Measurements from ENCODE around the gene PRDM16. TPM values are rescaled to one million over a fixed set of nuclear protein-coding genes. Genes with fewer than 3 reads are reported as not detected.

PRDM16 gene
- total and polyA plus RNA-seq, 2 experiments from 2014 or later: 41.8 to 55.8 TPM

- no peak overlapping the region for H3K4me3 ChIP-seq
- no peak for DNase-seq (ENCODE audit: low read depth in 1 of 2, low spot score in 1 of 2)
- H3K27ac ChIP-seq: no peak overlapping the region
- H3K4me1 ChIP-seq (ENCODE audit: low read depth): no peaks in the 10 kb centered on the region
- TF ChIP-seq, protein P1, sequence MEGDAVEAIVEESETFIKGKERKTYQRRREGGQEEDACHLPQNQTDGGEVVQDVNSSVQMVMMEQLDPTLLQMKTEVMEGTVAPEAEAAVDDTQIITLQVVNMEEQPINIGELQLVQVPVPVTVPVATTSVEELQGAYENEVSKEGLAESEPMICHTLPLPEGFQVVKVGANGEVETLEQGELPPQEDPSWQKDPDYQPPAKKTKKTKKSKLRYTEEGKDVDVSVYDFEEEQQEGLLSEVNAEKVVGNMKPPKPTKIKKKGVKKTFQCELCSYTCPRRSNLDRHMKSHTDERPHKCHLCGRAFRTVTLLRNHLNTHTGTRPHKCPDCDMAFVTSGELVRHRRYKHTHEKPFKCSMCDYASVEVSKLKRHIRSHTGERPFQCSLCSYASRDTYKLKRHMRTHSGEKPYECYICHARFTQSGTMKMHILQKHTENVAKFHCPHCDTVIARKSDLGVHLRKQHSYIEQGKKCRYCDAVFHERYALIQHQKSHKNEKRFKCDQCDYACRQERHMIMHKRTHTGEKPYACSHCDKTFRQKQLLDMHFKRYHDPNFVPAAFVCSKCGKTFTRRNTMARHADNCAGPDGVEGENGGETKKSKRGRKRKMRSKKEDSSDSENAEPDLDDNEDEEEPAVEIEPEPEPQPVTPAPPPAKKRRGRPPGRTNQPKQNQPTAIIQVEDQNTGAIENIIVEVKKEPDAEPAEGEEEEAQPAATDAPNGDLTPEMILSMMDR (IDR thresholded peaks at IDR 0.05; ENCODE audit: low read depth, low read length): no peak
- no peaks in the 10 kb centered on the region for H3K27me3 ChIP-seq
- peaks cover 3% of the 10 kb centered on the region for H3K36me3 ChIP-seq
- no peaks in the 10 kb centered on the region for H3K9me3 ChIP-seq (ENCODE audit: low read depth)
Observed at GRCh38 chr1:3412376-3412775, 343.4 kb downstream of the PRDM16 start.

DNA sequence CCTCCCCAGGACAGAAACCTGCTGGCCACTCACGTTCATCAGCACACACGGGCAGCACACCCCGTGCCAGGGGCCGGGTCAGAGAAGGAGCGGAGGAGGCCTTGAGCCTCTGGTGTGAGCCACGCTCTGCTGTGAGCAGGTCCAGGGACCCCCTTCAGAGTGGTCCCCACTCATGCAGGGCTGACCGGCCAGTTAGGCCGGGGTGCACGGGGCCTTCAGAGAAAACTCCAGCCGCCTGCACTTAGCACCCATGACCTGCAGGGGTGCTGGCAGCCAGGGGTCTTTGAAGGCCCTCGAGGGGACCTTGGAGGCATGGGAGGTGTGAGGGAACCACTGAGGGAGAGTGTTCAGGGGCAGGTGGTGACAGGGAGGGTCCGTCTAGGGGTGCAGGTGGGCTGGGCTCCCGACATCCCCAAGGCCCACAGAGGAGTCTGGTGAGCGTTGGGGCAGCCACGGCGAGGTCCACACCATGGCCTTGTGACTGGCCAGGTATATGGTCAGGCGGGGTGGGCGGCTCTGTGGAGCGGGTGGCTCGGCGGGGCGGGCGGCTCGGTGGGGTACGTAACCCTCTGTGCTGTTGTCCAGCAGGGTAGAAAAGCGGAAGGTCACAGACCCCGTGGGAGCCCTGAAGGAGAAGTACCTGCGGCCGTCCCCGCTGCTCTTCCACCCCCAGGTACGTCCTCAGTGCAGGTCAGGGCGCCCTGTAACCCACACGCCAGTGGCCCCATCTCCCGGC is 345.1 kb downstream of the PRDM16 start:
- Histone ChIP-seq H3K9me3 (ENCODE audit: low read depth) (no peaks in the 10 kb centered on the region), H3K4me3 (no peak overlapping the region), H3K4me1 (ENCODE audit: low read depth) (no peaks in the 10 kb centered on the region), H3K27ac (no peak overlapping the region), H3K27me3 (no peaks in the 10 kb centered on the region), H3K36me3 (peaks cover 14% of the 10 kb centered on the region)
- TF ChIP-seq, protein P1 (IDR thresholded peaks at IDR 0.05; ENCODE audit: low read depth, low read length): no peak
- no peak for DNase-seq (ENCODE audit: low read depth in 1 of 2, low spot score in 1 of 2)

- Histone ChIP-seq H3K4me1 (ENCODE audit: low read depth) (no peaks in the 10 kb centered on the region), H3K36me3 (peaks cover 18% of the 10 kb centered on the region), H3K9me3 (ENCODE audit: low read depth) (no peaks in the 10 kb centered on the region), H3K4me3 (no peak overlapping the region), H3K27ac (no peak overlapping the region), H3K27me3 (no peaks in the 10 kb centered on the region)
- TF ChIP-seq, protein P1 (IDR thresholded peaks at IDR 0.05; ENCODE audit: low read depth, low read length): no peak
- no peak for DNase-seq (ENCODE audit: low read depth in 1 of 2, low spot score in 1 of 2)
Observed at GRCh38 chr1:3415260-3416090, 346.5 kb downstream of the PRDM16 start.

DNA sequence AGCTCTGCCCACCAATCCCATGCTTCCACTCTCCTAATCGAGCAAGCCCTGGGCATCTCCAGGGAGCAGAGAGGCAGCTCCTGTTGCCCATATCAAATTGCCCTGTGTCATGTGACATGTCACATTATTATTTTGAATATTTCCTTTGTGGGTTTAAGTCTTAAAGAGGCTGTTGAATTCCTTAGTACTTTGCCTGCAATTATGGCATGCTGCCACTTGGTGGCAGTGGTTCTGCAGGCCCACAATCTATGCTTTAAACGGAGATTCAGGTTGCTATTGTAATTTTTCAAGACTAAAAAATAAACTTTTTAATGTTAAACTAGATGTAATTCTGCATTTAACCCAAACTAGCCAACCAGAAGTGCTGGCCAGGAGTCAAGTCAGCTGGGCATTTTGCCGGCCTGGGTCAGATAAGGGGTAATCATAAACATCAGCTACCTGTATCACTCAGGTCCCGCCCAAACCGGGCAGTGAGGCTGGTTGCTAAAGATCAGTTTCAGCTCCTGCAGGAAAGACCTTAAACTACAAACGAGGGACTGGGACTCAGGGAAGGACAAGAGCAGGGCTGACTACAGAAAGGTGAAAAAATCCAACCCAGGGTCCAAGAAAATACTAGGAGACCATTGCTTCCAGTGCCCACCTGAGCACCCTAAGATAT is 348.2 kb downstream of the PRDM16 start:
- Histone ChIP-seq H3K4me1 (ENCODE audit: low read depth) (no peaks in the 10 kb centered on the region), H3K27ac (no peak overlapping the region), H3K4me3 (no peak overlapping the region), H3K9me3 (ENCODE audit: low read depth) (no peaks in the 10 kb centered on the region), H3K27me3 (no peaks in the 10 kb centered on the region), H3K36me3 (peaks cover 21% of the 10 kb centered on the region)
- TF ChIP-seq, protein P1 (IDR thresholded peaks at IDR 0.05; ENCODE audit: low read depth, low read length): peak; percentile 11
- no peak for DNase-seq (ENCODE audit: low read depth in 1 of 2, low spot score in 1 of 2)

GRCh38 chr1:3417934-3418333 is 348.9 kb downstream of the PRDM16 start:
- DNase-seq (ENCODE audit: low read depth in 1 of 2, low spot score in 1 of 2): no peak
- no peak overlapping the region for H3K4me3 ChIP-seq
- H3K27ac ChIP-seq: no peak overlapping the region
- peaks cover 19% of the 10 kb centered on the region for H3K36me3 ChIP-seq
- H3K27me3 ChIP-seq: no peaks in the 10 kb centered on the region
- no peaks in the 10 kb centered on the region for H3K4me1 ChIP-seq (ENCODE audit: low read depth)
- TF ChIP-seq, protein P1 (IDR thresholded peaks at IDR 0.05; ENCODE audit: low read depth, low read length): no peak
- no peaks in the 10 kb centered on the region for H3K9me3 ChIP-seq (ENCODE audit: low read depth)

All from cardiac muscle cell (in vitro differentiated cells and primary cell).